GM18498 (cell line): ENCODE measurements around the gene LIME1.

ENCODE experiments used
- ATAC-seq: cut with Tn5 transposase; IDR thresholded peaks from one replicate; pipeline ENCODE4 v1.9.1; 2021; ENCODE audit warnings: mild to moderate bottlenecking, moderate library complexity; ENCODE audit not compliant: unreplicated experiment

LIME1 gene

GRCh38 chr20:63748934-63749270, 12.4 kb downstream of the LIME1 start:
- ATAC-seq: no peak

GRCh38 chr20:63749597-63750508, 13.4 kb downstream of the LIME1 start:
- no peak for ATAC-seq

- no peak for ATAC-seq
Measured at GRCh38 chr20:63750807-63751470, 14.5 kb downstream of the LIME1 start.

GRCh38 chr20:63751471-63752271, 15.2 kb downstream of the LIME1 start:
- no peak for ATAC-seq

- no peak for ATAC-seq
Measured at GRCh38 chr20:63752411-63753101, 16.1 kb downstream of the LIME1 start.

GRCh38 chr20:63753381-63753780, 16.9 kb downstream of the LIME1 start:
- ATAC-seq: no peak

- no peak for ATAC-seq
Measured at GRCh38 chr20:63754008-63754407, 17.5 kb downstream of the LIME1 start.

- ATAC-seq: no peak
Measured at GRCh38 chr20:63755933-63756647, 19.6 kb downstream of the LIME1 start.

- no peak for ATAC-seq
Measured at GRCh38 chr20:63756648-63756991, 20.2 kb downstream of the LIME1 start.

- no peak for ATAC-seq
Measured at GRCh38 chr20:63758152-63758551, 21.7 kb downstream of the LIME1 start.

GRCh38 chr20:63759377-63759901, 23.0 kb downstream of the LIME1 start:
- ATAC-seq: no peak

GRCh38 chr20:63765082-63765873, 28.8 kb downstream of the LIME1 start:
- ATAC-seq: no peak

GRCh38 chr20:63765902-63766301, 29.4 kb downstream of the LIME1 start:
- no peak for ATAC-seq

- ATAC-seq: no peak
Measured at GRCh38 chr20:63766695-63767426, 30.4 kb downstream of the LIME1 start.

GRCh38 chr20:63767456-63767855, 31.0 kb downstream of the LIME1 start:
- ATAC-seq: no peak

GRCh38 chr20:63767886-63768285, 31.4 kb downstream of the LIME1 start:
- no peak for ATAC-seq

GRCh38 chr20:63768591-63769515, 32.4 kb downstream of the LIME1 start:
- no peak for ATAC-seq
